Parathyroid adenoma (tissue), 2 donors: Measurements from ENCODE around the gene MRPL9.

ENCODE experiments used
- H2AFZ ChIP-seq: fragments of 300-600 bp; sonication (generic); one replicate; pipeline ENCODE4 v1.7.0; 2017; ENCODE audit warnings: antibody characterized with exemption, mild to moderate bottlenecking
- H3K27ac ChIP-seq: fragments of 300-600 bp; sonication (generic); one replicate; pipeline ENCODE4 v1.7.0; 2017
- H3K27me3 ChIP-seq: fragments of 300-600 bp; sonication (generic); one replicate; pipeline ENCODE4 v1.7.0; 2017; ENCODE audit warnings: low read length; ENCODE audit not compliant: control insufficient read depth, insufficient read depth
- H3K36me3 ChIP-seq: fragments of 300-600 bp; sonication (generic); one replicate; pipeline ENCODE4 v1.7.0; 2017; ENCODE audit warnings: low read length; ENCODE audit not compliant: control insufficient read depth, insufficient read depth
- H3K4me1 ChIP-seq: fragments of 300-600 bp; sonication (generic); one replicate; pipeline ENCODE4 v1.7.0; 2017; ENCODE audit warnings: control low read depth
- H3K4me2 ChIP-seq: fragments of 300-600 bp; sonication (generic); one replicate; pipeline ENCODE4 v1.7.0; 2017; ENCODE audit warnings: low read length
- H3K4me3 ChIP-seq: fragments of 300-600 bp; sonication (generic); one replicate; pipeline ENCODE4 v1.7.0; 2017; ENCODE audit warnings: low read depth, low read length
- H3K79me2 ChIP-seq: fragments of 300-600 bp; sonication (generic); one replicate; pipeline ENCODE4 v1.7.0; 2017; ENCODE audit warnings: control low read depth
- H3K9ac ChIP-seq: fragments of 300-600 bp; sonication (generic); one replicate; pipeline ENCODE4 v1.7.0; 2017; ENCODE audit warnings: mild to moderate bottlenecking
- H3K9me3 ChIP-seq: fragments of 300-600 bp; sonication (generic); one replicate; pipeline ENCODE4 v1.7.0; 2017; ENCODE audit warnings: low read length; ENCODE audit not compliant: control insufficient read depth
- CTCF ChIP-seq: fragments of 300-600 bp; sonication (generic); IDR thresholded peaks from one replicate; pipeline ENCODE4 v1.7.0; 2017; ENCODE audit warnings: antibody characterized with exemption, mild to moderate bottlenecking
- donor health status: primary hyperparathyroidism.

Gene MRPL9

DNA sequence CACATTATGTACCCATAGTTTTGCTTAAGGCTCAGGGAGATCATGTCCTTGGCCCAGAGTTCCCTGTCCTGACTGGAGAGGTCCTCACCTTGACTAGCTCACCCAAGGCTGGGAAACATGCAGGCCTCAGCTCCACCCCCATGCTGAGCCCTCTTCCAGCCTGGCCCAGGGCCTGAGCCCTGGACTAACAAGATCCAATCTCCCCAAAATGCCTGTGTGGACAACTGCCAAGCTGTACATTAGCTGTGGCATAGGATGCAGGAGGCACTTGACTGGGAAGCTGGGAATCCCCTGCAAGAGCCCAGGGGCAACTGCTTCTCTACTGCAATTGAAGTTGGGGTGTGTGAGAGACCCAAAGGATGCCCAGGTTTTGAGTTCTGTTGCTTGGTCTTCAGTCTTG is 39.9 kb upstream of the MRPL9 start:
- peaks cover 7% of the 10 kb centered on the region for H3K4me1 ChIP-seq
- no peak overlapping the region for H3K4me2 ChIP-seq
- no peak overlapping the region for H3K9ac ChIP-seq
- H2AFZ ChIP-seq, result no peak overlapping the region
- H3K9me3 ChIP-seq, result no peaks in the 10 kb centered on the region
- no peaks in the 10 kb centered on the region for H3K36me3 ChIP-seq
- no peak for TF ChIP-seq CTCF
- no peaks in the 10 kb centered on the region for H3K79me2 ChIP-seq
- H3K4me3 ChIP-seq, result no peak overlapping the region
- H3K27ac ChIP-seq, result no peak overlapping the region
- no peaks in the 10 kb centered on the region for H3K27me3 ChIP-seq

DNA sequence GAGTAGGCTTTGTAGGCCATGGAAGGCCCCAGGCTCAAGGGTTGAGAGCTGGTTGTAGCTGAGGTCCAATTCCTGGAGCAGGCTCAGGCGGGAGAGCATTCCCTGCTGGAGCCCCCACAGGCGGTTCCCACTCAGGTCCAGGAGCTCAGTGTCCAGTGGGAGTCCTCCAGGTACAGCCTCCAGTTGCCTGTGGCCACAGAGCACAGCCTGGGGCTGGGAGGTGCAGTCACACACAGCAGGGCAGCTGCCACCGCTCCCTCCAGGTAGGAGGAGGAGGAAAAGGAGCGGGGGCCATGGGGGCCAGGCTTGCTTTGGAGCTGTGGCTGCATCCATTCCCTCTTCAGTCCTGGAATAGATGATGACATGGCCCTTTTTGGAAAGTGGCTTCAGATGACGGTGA is 39.1 kb upstream of the MRPL9 start:
- no peaks in the 10 kb centered on the region for H3K79me2 ChIP-seq
- no peak overlapping the region for H3K4me2 ChIP-seq
- H3K27ac ChIP-seq, result no peak overlapping the region
- no peak overlapping the region for H3K9ac ChIP-seq
- no peak overlapping the region for H3K4me3 ChIP-seq
- no peaks in the 10 kb centered on the region for H3K27me3 ChIP-seq
- no peaks in the 10 kb centered on the region for H3K36me3 ChIP-seq
- no peak for TF ChIP-seq CTCF
- H3K9me3 ChIP-seq, result no peaks in the 10 kb centered on the region
- H2AFZ ChIP-seq, result no peak overlapping the region
- peaks cover 7% of the 10 kb centered on the region for H3K4me1 ChIP-seq

DNA sequence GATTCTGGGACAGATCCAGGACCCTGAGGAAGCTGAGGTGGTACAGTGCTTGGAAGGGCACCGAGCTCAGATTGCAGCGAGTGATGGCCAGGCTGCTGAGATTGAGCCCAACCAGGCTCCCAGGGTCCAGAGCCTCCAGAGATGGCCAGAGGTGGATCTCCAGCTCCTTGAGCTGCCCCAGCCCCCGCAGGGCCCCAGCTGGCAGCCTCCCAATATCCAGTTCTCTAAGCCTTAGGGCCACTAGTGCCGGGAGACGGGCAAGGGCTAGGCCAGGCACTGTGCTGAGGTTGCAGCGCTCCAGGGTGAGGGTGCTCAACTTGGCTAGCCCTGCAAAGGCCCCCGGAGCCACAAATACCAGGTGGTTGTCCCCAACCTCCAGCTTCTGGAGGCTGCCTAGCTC is 38.5 kb upstream of the MRPL9 start:
- H3K4me2 ChIP-seq, result no peak overlapping the region
- H2AFZ ChIP-seq, result no peak overlapping the region
- H3K4me3 ChIP-seq, result no peak overlapping the region
- H3K4me1 ChIP-seq, result peaks cover 7% of the 10 kb centered on the region
- TF ChIP-seq CTCF, result no peak
- no peaks in the 10 kb centered on the region for H3K79me2 ChIP-seq
- no peak overlapping the region for H3K9ac ChIP-seq
- H3K36me3 ChIP-seq, result no peaks in the 10 kb centered on the region
- no peaks in the 10 kb centered on the region for H3K9me3 ChIP-seq
- H3K27ac ChIP-seq, result no peak overlapping the region
- H3K27me3 ChIP-seq, result no peaks in the 10 kb centered on the region

DNA sequence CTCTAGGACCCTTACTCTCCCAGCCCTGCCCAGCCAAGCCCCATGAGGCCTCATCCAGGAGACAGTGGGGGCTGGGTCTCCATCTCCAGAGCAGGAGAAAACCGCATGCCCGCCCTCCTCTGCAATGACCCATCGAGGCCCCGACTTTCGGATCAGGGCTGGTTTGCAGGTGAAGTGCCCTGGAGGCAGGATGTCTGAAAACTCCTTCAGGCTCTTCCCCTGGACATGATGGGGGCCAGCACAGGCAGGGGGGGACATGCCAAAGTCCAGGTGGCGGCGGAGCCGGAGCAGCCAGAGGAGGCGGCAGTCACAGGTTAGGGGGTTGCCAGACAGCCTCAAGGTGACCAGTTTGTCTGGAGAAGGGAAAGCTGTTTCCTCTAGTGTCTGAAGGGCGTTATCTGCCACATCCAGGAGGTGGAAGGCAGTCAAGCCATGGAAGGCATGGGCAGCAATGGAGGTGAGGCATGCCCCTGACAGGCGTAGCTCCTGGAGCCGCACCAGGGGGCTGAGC is 38.1 kb upstream of the MRPL9 start:
- H3K27me3 ChIP-seq, result no peaks in the 10 kb centered on the region
- no peak overlapping the region for H3K9ac ChIP-seq
- H3K9me3 ChIP-seq, result no peaks in the 10 kb centered on the region
- no peak overlapping the region for H3K4me3 ChIP-seq
- no peaks in the 10 kb centered on the region for H3K36me3 ChIP-seq
- H3K4me2 ChIP-seq, result no peak overlapping the region
- H2AFZ ChIP-seq, result no peak overlapping the region
- peaks cover 7% of the 10 kb centered on the region for H3K4me1 ChIP-seq
- H3K79me2 ChIP-seq, result no peaks in the 10 kb centered on the region
- no peak overlapping the region for H3K27ac ChIP-seq
- no peak for TF ChIP-seq CTCF

GRCh38 chr1:151800830-151801229 is 37.5 kb upstream of the MRPL9 start:
- H3K4me3 ChIP-seq, result no peak overlapping the region
- no peak for TF ChIP-seq CTCF
- no peaks in the 10 kb centered on the region for H3K79me2 ChIP-seq
- H3K36me3 ChIP-seq, result no peaks in the 10 kb centered on the region
- H3K4me2 ChIP-seq, result no peak overlapping the region
- no peaks in the 10 kb centered on the region for H3K27me3 ChIP-seq
- no peak overlapping the region for H3K9ac ChIP-seq
- H3K4me1 ChIP-seq, result peaks cover 7% of the 10 kb centered on the region
- no peak overlapping the region for H2AFZ ChIP-seq
- no peaks in the 10 kb centered on the region for H3K9me3 ChIP-seq
- H3K27ac ChIP-seq, result no peak overlapping the region
